HepG2 (cell line): ENCODE results near the gene ADGRG6. TPM values are rescaled to one million over a fixed set of nuclear protein-coding genes. Genes with fewer than 3 reads are reported as not detected.
A peak's percentile ranks its signal among the peaks of the same experiment; 100 is the strongest.

Source experiments
- ARNTL ChIP-seq: sonication (generic); formaldehyde crosslinking; IDR thresholded peaks from 2 replicates; pipeline ENCODE4 v1.4.0; 2020; ENCODE audit warnings: mild to moderate bottlenecking, missing genetic modification reagents
- ATF2 ChIP-seq: sonication (generic); formaldehyde crosslinking; IDR thresholded peaks from 2 replicates; pipeline ENCODE4 v1.4.0; 2020; ENCODE audit warnings: missing genetic modification reagents
- ESRRA ChIP-seq: sonication (generic); formaldehyde crosslinking; IDR thresholded peaks from 2 replicates; pipeline ENCODE4 v1.5.1; 2020; ENCODE audit warnings: mild to moderate bottlenecking, low read depth, missing genetic modification reagents
- HOXD1 ChIP-seq: sonication (generic); formaldehyde crosslinking; IDR thresholded peaks from 2 replicates; pipeline ENCODE4 v1.5.0; 2020; ENCODE audit warnings: missing genetic modification reagents
- ISL2 ChIP-seq: sonication (generic); formaldehyde crosslinking; IDR thresholded peaks from 2 replicates; pipeline ENCODE4 v1.5.0; 2020; ENCODE audit warnings: missing genetic modification reagents
- KDM2A ChIP-seq: sonication (generic); formaldehyde crosslinking; IDR thresholded peaks from 2 replicates; pipeline ENCODE4 v1.4.0; 2020; ENCODE audit warnings: low read depth, missing genetic modification reagents, borderline replicate concordance
- KIAA2018 ChIP-seq: sonication (generic); formaldehyde crosslinking; IDR thresholded peaks from 2 replicates; pipeline ENCODE4 v1.5.0; 2020; ENCODE audit warnings: mild to moderate bottlenecking, missing genetic modification reagents, borderline replicate concordance
- KLF13 ChIP-seq: sonication (generic); formaldehyde crosslinking; IDR thresholded peaks from 2 replicates; pipeline ENCODE4 v1.4.0; 2020; ENCODE audit warnings: mild to moderate bottlenecking, missing genetic modification reagents
- RELA ChIP-seq: sonication (generic); formaldehyde crosslinking; IDR thresholded peaks from 2 replicates; pipeline ENCODE4 v1.4.0; 2020; ENCODE audit warnings: missing genetic modification reagents
- RFXAP ChIP-seq: sonication (generic); formaldehyde crosslinking; IDR thresholded peaks from 2 replicates; pipeline ENCODE4 v1.4.0; 2020; ENCODE audit warnings: missing genetic modification reagents, borderline replicate concordance
- SNAI1 ChIP-seq: sonication (generic); formaldehyde crosslinking; IDR thresholded peaks from 2 replicates; pipeline ENCODE4 v1.5.0; 2020; ENCODE audit warnings: mild to moderate bottlenecking, missing genetic modification reagents, borderline replicate concordance
- TBX3 ChIP-seq: fragments of 450-650 bp; IDR thresholded peaks from 2 replicates; pipeline ENCODE4 v1.6.1; 2017; ENCODE audit warnings: antibody characterized with exemption, mild to moderate bottlenecking, inconsistent platforms, borderline replicate concordance
- ZBTB43 ChIP-seq: sonication (generic); formaldehyde crosslinking; conservative IDR thresholded peaks from 2 replicates; pipeline ENCODE4 v1.4.0; 2020; ENCODE audit warnings: missing genetic modification reagents
- ZMAT5 ChIP-seq: sonication (generic); formaldehyde crosslinking; IDR thresholded peaks from 2 replicates; pipeline ENCODE4 v1.5.0; 2020; ENCODE audit warnings: mild to moderate bottlenecking, low read depth, missing genetic modification reagents, borderline replicate concordance
- ZNF143 ChIP-seq: sonication (generic); formaldehyde crosslinking; IDR thresholded peaks from 2 replicates; pipeline ENCODE4 v1.4.0; 2020; ENCODE audit warnings: missing genetic modification reagents
- ZNF557 ChIP-seq: sonication (generic); formaldehyde crosslinking; IDR thresholded peaks from 2 replicates; pipeline ENCODE4 v1.4.0; 2020; ENCODE audit warnings: missing genetic modification reagents
- ZNF562 ChIP-seq: sonication (generic); formaldehyde crosslinking; IDR thresholded peaks from 2 replicates; pipeline ENCODE4 v1.8.0; 2022; ENCODE audit warnings: missing genetic modification reagents, borderline replicate concordance
- ZNF598 ChIP-seq: sonication (generic); formaldehyde crosslinking; IDR thresholded peaks from 2 replicates; pipeline ENCODE4 v1.5.1; 2020; ENCODE audit warnings: mild to moderate bottlenecking, missing genetic modification reagents, borderline replicate concordance
- polyA plus RNA-seq, 8 experiments: library from polyadenylated mRNA; depleted of rRNA in 3 of 8; stranded (reverse) in 7 of 8; unstranded in 1 of 8; fragments of >200 nt; fragmentation: Illumina TruSeq in 4 of 8; extraction: Trizol in 4 of 8; gene quantifications; 2 replicates each; pipeline versions ENCODE4 v1.2.1 to v1.2.3, GENCODE V29; 2011 to 2016; ENCODE audit warnings: low read depth in 4 of 8, missing spikeins in 1 of 8, mixed read lengths in 1 of 8; ENCODE audit not compliant: insufficient read depth in 1 of 8
- total RNA-seq, 5 experiments: library from RNA; depleted of rRNA; stranded (reverse); fragments of >200 nt; fragmentation: Illumina TruSeq; extraction: Trizol; gene quantifications; 2 replicates each; pipeline ENCODE4 v1.2.3, GENCODE V29; 2016; ENCODE audit warnings: low read depth in 1 of 5

ADGRG6 gene
- total and polyA plus RNA-seq, 2 of the 13 experiments (the other 11 are each of a cell fraction or from before 2014, with no cell fraction given): 129 to 249 TPM

- TF ChIP-seq ISL2 (CRISPR knock-in tag) (peak; percentile 84), ZMAT5 (no peak), ESRRA (CRISPR knock-in tag) (peak; percentile 87), ZNF557 (CRISPR knock-in tag) (peak; percentile 90; the same call in 1 of the 2 replicates), KLF13 (CRISPR knock-in tag) (no peak; the same call in 1 of the 2 replicates), HOXD1 (CRISPR knock-in tag) (peak; percentile 90), ZNF562 (no peak), KIAA2018 (CRISPR knock-in tag) (peak; percentile 84; the same call in 1 of the 2 replicates), SNAI1 (CRISPR knock-in tag) (peak; percentile 98), KDM2A (CRISPR knock-in tag) (peak; percentile 88), RELA (no peak), ZNF598 (CRISPR knock-in tag) (peak; percentile 55; the same call in 1 of the 2 replicates), ATF2 (CRISPR knock-in tag) (peak; percentile 83), RFXAP (CRISPR knock-in tag) (peak; percentile 93), ZNF143 (CRISPR knock-in tag) (peak; percentile 41; the same call in 1 of the 2 replicates), TBX3 (no peak), ZBTB43 (no peak; the same call in 1 of the 2 replicates), ARNTL (CRISPR knock-in tag) (peak; percentile 75; the same call in 1 of the 2 replicates)
Observed at GRCh38 chr6:142301651-142302391, at the start of gene ADGRG6 (continued).
